ENCODE measurements around the gene USP40. TPM values are rescaled to one million over a fixed set of nuclear protein-coding genes. Genes with fewer than 3 reads are reported as not detected.

The USP40 gene
- total RNA-seq, 2 experiments from 2014 or later: 0.51 to 1.7 TPM

- no peaks in the 10 kb centered on the region for H4K20me1 ChIP-seq (ENCODE audit: insufficient read depth, low read length)
- no peak for DNase-seq (ENCODE audit: low spot score)
- no peak overlapping the region for H3K4me2 ChIP-seq (ENCODE audit: low read length)
- BruUV-seq (replicated peaks): no TSS peak
- H3K4me3 ChIP-seq (ENCODE audit: low read depth, low read length, poor library complexity, severe bottlenecking): no peak overlapping the region
- POLR2A ChIA-PET: no interaction called here
- H3K27ac ChIP-seq (ENCODE audit: low read depth, low read length, poor library complexity, severe bottlenecking): no peak overlapping the region
- H3K9me3 ChIP-seq (ENCODE audit: low read length): no peaks in the 10 kb centered on the region
- no peaks in the 10 kb centered on the region for H3K9me2 ChIP-seq (ENCODE audit: insufficient read depth, low read length)
- no peaks in the 10 kb centered on the region for H3K36me3 ChIP-seq (ENCODE audit: insufficient read depth, low read length)
- H2AFZ ChIP-seq (ENCODE audit: low read length): no peak overlapping the region
- TF ChIP-seq EZH2phosphoT487 (IDR thresholded peaks at IDR 0.05; ENCODE audit: borderline replicate concordance, low read depth, low read length) (no peak), CTCF (conservative IDR thresholded peaks at IDR 0.05; ENCODE audit: low read length) (no peak)
- CTCF ChIA-PET (ENCODE audit: unreplicated experiment): interaction anchor here (0.6 kb wide), 1 partner anchor 44 kb away, joined by 3 read pairs; no protein-coding TSS in a partner anchor
- H3K4me1 ChIP-seq (ENCODE audit: insufficient read depth, low read length, poor library complexity, severe bottlenecking): no peaks in the 10 kb centered on the region
- intact Hi-C loops (cut with micrococcal nuclease; ENCODE audit: unreplicated experiment): loop anchor here (10.0 kb wide), 2 partner anchors 153 to 353 kb away; partner anchors contain the start of gene UGT1A10
- no peaks in the 10 kb centered on the region for H3K79me2 ChIP-seq (ENCODE audit: insufficient read depth, low read depth, low read length)
Measured at GRCh38 chr2:233481368-233482142, 85.0 kb downstream of the USP40 start.

- intact Hi-C loops (cut with micrococcal nuclease; ENCODE audit: unreplicated experiment): loop anchor here (1.0 to 10.0 kb wide), 3 partner anchors 154 to 354 kb away; partner anchors contain the start of gene UGT1A10
- H3K4me3 ChIP-seq (ENCODE audit: low read depth, low read length, poor library complexity, severe bottlenecking): no peak overlapping the region
- no peaks in the 10 kb centered on the region for H3K9me2 ChIP-seq (ENCODE audit: insufficient read depth, low read length)
- no peaks in the 10 kb centered on the region for H4K20me1 ChIP-seq (ENCODE audit: insufficient read depth, low read length)
- ChIA-PET POLR2A (no interaction called here), CTCF (ENCODE audit: unreplicated experiment) (interaction anchor here (0.6 kb wide), 1 partner anchor 43 kb away, joined by 3 read pairs; no protein-coding TSS in a partner anchor)
- H3K4me1 ChIP-seq (ENCODE audit: insufficient read depth, low read length, poor library complexity, severe bottlenecking): no peaks in the 10 kb centered on the region
- BruUV-seq (replicated peaks): no TSS peak
- DNase-seq (ENCODE audit: low spot score): peak; percentile 71
- H3K4me2 ChIP-seq (ENCODE audit: low read length): no peak overlapping the region; the same call in 1 of the 2 replicates
- H2AFZ ChIP-seq (ENCODE audit: low read length): no peak overlapping the region
- no peak for TF ChIP-seq EZH2phosphoT487 (IDR thresholded peaks at IDR 0.05; ENCODE audit: borderline replicate concordance, low read depth, low read length)
- peak; percentile 63 for TF ChIP-seq CTCF (conservative IDR thresholded peaks at IDR 0.05; ENCODE audit: low read length)
- H3K36me3 ChIP-seq (ENCODE audit: insufficient read depth, low read length): no peaks in the 10 kb centered on the region
- no peaks in the 10 kb centered on the region for H3K9me3 ChIP-seq (ENCODE audit: low read length)
- no peaks in the 10 kb centered on the region for H3K79me2 ChIP-seq (ENCODE audit: insufficient read depth, low read depth, low read length)
- H3K27ac ChIP-seq (ENCODE audit: low read depth, low read length, poor library complexity, severe bottlenecking): no peak overlapping the region
Measured at GRCh38 chr2:233480490-233481202, 85.9 kb downstream of the USP40 start.
